Left lung (tissue), 10 donors: ENCODE data around the gene NR5A1. TPM values are rescaled to one million over a fixed set of nuclear protein-coding genes. Genes with fewer than 3 reads are reported as not detected.

Experiments used
- ATAC-seq: fragments of 200-7000 bp; cut with Tn5 transposase; one replicate; pipeline ENCODE4 v1.9.1; 2020; ENCODE audit warnings: moderate library complexity
- DNase-seq, 4 donors: peaks; one replicate each; pipeline ENCODE4 v3.0.0-alpha.2; 2013 to 2020
- H3K27ac ChIP-seq, 2 donors: fragments of 200-600 bp; sonication (generic) in 1 of 2; one replicate each; pipeline versions ENCODE4 v1.5.0 to v1.8.0; 2020 to 2021
- H3K27me3 ChIP-seq, 2 donors: fragments of 200-600 bp; sonication (generic) in 1 of 2; one replicate each; pipeline versions ENCODE4 v1.5.0 to v1.8.0; 2020 to 2021
- H3K36me3 ChIP-seq, 2 donors: fragments of 200-600 bp; sonication (generic) in 1 of 2; one replicate each; pipeline versions ENCODE4 v1.5.0 to v1.8.0; 2020 to 2021
- H3K4me1 ChIP-seq, 2 donors: fragments of 200-600 bp; one replicate each; pipeline ENCODE4 v1.8.0; 2021
- H3K4me3 ChIP-seq, 2 donors: fragments of 200-600 bp; sonication (generic) in 1 of 2; one replicate each; pipeline versions ENCODE4 v1.5.0 to v1.8.0; 2020 to 2021; ENCODE audit warnings: mild to moderate bottlenecking in 1 of 2
- H3K9me3 ChIP-seq, 2 donors: fragments of 200-600 bp; sonication (generic) in 1 of 2; one replicate each; pipeline versions ENCODE4 v1.5.0 to v1.8.0; 2020 to 2021
- intact Hi-C, 2 donors: fragments of 100-400 bp; cut with DNase I; formaldehyde crosslinking; loops; one replicate each; pipeline versions ENCODE4 v1.11.2 to v1.14.2; 2022
- polyA plus RNA-seq, 6 donors: library from polyadenylated mRNA; unstranded; fragments of 120-200 nt; gene quantifications; one replicate each; pipeline ENCODE4 v1.2.1, GENCODE V29; 2013; ENCODE audit not compliant: insufficient read length in 6 of 6
- total RNA-seq, 2 donors: library from RNA; stranded (reverse); fragmentation: NEBNext Ultra II Directional; extraction: Animal tissue kit (Norgen Biotek cat#: 25700); gene quantifications; one replicate each; pipeline ENCODE4 v1.2.1, GENCODE V29; 2021
- TF ChIP-seq, protein P1 (sequence below), 2 donors: fragments of 200-600 bp; sonication (generic) in 1 of 2; IDR thresholded peaks; one replicate each; pipeline versions ENCODE4 v1.5.0 to v1.8.0; 2021; ENCODE audit warnings: antibody characterized with exemption in 2 of 2
- donor health status: DM: no; HTN: yes; CAD: no.
- donor health status: DM: no; HTN: no; CAD: no.

The NR5A1 gene
- total and polyA plus RNA-seq, 8 donors = 0.06 to 0.26 (median 0.14) TPM; not detected in 5

DNA sequence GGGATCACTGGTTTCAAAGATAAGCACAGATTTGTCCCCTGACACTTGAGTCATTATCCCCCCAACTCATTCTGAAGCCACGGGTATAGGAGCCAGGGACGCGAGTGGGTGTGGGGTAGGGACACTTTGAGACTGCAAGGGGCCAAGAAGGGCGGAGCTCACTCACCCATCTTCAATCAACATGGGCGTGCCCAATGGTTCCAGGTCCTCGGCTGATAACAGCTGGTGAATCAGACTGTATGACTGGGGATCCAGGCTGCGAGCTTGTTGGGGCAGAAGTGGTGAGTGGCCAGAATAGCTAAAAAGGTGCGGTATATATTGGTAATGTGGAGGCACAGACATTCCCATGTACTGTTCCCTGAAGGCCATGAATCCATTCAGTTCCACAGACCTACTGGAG, 30.7 kb upstream of the NR5A1 start:
- H3K9me3 ChIP-seq = no peaks in the 10 kb centered on the region
- H3K4me3 ChIP-seq = no peak overlapping the region
- H3K36me3 ChIP-seq = peaks cover 0 to 23% of the 10 kb centered on the region in 2 donors
- H3K4me1 ChIP-seq = peaks cover 0 to 6% of the 10 kb centered on the region in 2 donors
- H3K27me3 ChIP-seq = no peaks in the 10 kb centered on the region
- DNase-seq (no peak), ATAC-seq (no peak)
- TF ChIP-seq, protein P1, sequence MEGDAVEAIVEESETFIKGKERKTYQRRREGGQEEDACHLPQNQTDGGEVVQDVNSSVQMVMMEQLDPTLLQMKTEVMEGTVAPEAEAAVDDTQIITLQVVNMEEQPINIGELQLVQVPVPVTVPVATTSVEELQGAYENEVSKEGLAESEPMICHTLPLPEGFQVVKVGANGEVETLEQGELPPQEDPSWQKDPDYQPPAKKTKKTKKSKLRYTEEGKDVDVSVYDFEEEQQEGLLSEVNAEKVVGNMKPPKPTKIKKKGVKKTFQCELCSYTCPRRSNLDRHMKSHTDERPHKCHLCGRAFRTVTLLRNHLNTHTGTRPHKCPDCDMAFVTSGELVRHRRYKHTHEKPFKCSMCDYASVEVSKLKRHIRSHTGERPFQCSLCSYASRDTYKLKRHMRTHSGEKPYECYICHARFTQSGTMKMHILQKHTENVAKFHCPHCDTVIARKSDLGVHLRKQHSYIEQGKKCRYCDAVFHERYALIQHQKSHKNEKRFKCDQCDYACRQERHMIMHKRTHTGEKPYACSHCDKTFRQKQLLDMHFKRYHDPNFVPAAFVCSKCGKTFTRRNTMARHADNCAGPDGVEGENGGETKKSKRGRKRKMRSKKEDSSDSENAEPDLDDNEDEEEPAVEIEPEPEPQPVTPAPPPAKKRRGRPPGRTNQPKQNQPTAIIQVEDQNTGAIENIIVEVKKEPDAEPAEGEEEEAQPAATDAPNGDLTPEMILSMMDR (IDR thresholded peaks at IDR 0.05) = no peak
- intact Hi-C loops = loop anchor here in 1 of 2 donors (5.0 kb wide), 1 partner anchor 121 kb away; the partner anchor contains the start of gene PSMB7
- H3K27ac ChIP-seq = no peak overlapping the region

DNA sequence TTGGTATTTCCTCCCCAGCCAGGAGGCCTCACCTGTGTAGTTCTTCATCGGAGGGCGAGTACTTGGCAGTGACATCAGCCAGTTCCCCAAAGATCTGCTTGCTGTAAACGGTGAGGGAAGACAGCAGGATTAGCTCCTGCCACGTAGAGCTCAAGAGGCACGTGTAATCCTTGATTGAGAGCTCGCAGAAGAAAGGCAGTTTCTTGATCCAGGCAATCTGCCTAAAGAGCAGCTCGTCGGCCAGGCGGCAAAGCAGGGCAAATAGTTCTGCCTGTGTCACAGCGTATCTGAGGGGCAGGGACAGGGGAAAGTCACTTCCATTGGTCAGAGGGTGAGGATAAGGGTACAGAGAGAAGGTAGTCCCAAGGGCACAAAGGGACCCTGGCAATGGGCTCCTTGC, 28.6 kb upstream of the NR5A1 start:
- DNase-seq (no peak), ATAC-seq (no peak)
- intact Hi-C loops = loop anchor here in 1 of 2 donors (5.0 kb wide), 1 partner anchor 119 kb away; the partner anchor contains the start of gene PSMB7
- H3K36me3 ChIP-seq = peaks cover 0 to 24% of the 10 kb centered on the region in 2 donors
- no peak overlapping the region for H3K4me3 ChIP-seq
- peaks cover 0 to 6% of the 10 kb centered on the region in 2 donors for H3K4me1 ChIP-seq
- TF ChIP-seq, protein P1 (IDR thresholded peaks at IDR 0.05) = no peak
- no peaks in the 10 kb centered on the region for H3K27me3 ChIP-seq
- no peaks in the 10 kb centered on the region for H3K9me3 ChIP-seq
- no peak overlapping the region for H3K27ac ChIP-seq

DNA sequence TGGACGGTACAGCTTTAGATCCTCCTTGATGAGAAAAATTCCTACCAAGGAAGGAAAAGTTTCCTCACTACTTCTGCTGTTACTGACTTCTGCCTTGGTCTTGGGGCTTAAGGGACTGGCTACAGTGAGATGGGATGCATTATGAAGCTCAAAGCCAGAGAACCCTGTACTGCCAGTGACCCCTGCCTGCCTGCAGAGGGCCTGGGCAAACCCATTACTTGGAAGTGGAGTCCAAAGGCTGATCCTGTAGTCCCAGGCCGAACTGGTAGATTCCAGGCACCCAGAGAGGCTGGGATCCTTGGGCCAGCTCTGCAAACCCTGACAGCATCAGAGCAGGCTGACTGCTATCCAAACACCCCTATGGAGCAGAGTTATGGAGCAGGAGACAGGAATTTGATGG, 25.7 kb upstream of the NR5A1 start:
- intact Hi-C loops = no loop called here
- peaks cover 0 to 6% of the 10 kb centered on the region in 2 donors for H3K4me1 ChIP-seq
- no peaks in the 10 kb centered on the region for H3K9me3 ChIP-seq
- no peaks in the 10 kb centered on the region for H3K27me3 ChIP-seq
- DNase-seq = no peak
- ATAC-seq = no peak
- no peak overlapping the region for H3K27ac ChIP-seq
- H3K36me3 ChIP-seq = peaks cover 0 to 20% of the 10 kb centered on the region in 2 donors
- H3K4me3 ChIP-seq = no peak overlapping the region
- TF ChIP-seq, protein P1 (IDR thresholded peaks at IDR 0.05) = no peak

DNA sequence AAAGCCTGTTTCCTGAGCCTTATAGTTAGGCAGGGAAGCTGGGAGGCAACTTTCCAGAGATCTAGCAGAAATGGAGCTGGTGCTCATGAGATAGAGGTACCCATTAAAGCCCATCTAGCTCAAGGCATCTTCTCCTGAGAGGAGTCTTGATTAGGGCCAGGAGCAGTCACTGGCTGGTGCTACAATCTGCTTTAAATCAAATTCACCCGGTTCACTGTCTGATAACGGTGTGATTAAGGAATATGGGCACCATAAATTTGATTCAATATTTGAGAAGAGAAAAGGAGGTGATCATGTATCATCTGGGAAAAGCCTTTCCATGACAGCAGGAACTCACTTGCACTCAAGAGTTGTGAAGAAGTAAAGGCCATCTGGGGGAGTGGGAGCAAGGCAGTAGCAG, 23.9 kb upstream of the NR5A1 start:
- Histone ChIP-seq H3K9me3 (no peaks in the 10 kb centered on the region), H3K4me3 (no peak overlapping the region), H3K36me3 (peaks cover 0 to 22% of the 10 kb centered on the region in 2 donors), H3K27ac (no peak overlapping the region), H3K27me3 (no peaks in the 10 kb centered on the region), H3K4me1 (no peaks in the 10 kb centered on the region)
- ATAC-seq (no peak), DNase-seq (no peak)
- intact Hi-C loops = no loop called here
- TF ChIP-seq, protein P1 (IDR thresholded peaks at IDR 0.05) = no peak

DNA sequence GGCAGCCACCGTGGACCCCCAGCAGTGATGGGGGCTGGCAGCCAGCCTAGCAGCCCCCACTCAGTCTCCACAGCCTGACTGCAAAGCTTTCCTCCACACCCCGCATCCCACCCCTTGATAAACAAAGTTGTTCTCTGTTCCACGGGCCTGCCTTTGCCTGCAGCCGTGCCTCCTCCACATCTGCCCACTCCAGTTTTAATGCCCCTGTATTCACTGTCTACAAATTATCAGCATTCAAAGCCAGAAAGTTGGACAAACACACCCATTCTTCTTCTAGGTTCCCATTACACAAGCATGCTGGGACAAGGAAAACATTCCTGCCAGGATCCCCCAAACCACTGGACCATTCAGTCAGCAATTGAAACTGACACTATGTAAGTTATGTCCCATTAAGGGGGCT, 23.0 kb upstream of the NR5A1 start:
- ATAC-seq (no peak), DNase-seq (no peak)
- TF ChIP-seq, protein P1 (IDR thresholded peaks at IDR 0.05) = no peak

More for the DNA sequence above, 23.0 kb upstream of the NR5A1 start:
- peaks cover 0 to 23% of the 10 kb centered on the region in 2 donors for H3K36me3 ChIP-seq
- intact Hi-C loops = no loop called here
- no peaks in the 10 kb centered on the region for H3K27me3 ChIP-seq
- H3K4me1 ChIP-seq = no peaks in the 10 kb centered on the region
- no peak overlapping the region for H3K27ac ChIP-seq
- no peaks in the 10 kb centered on the region for H3K9me3 ChIP-seq
- no peak overlapping the region for H3K4me3 ChIP-seq
